Mammary epithelial cell (primary cell): ENCODE data around the gene AKR1E2.

Source experiments
- EZH2 ChIP-seq: IDR thresholded peaks from 2 replicates; pipeline ENCODE4 v1.6.1; 2012; ENCODE audit warnings: low read length, inconsistent platforms, borderline replicate concordance
- TF ChIP-seq, protein P1 (sequence below), 2 donors: IDR thresholded peaks in 1 of 2; conservative IDR thresholded peaks in 1 of 2; 2 replicates each; pipeline ENCODE4 v1.5.1; 2011 to 2012; ENCODE audit warnings: inconsistent platforms in 2 of 2, low read length in 2 of 2, mild to moderate bottlenecking in 2 of 2, control low read depth in 1 of 2, low read depth in 1 of 2; ENCODE audit not compliant: insufficient read depth in 1 of 2; ENCODE audit errors: extremely low read depth in 1 of 2

DNA sequence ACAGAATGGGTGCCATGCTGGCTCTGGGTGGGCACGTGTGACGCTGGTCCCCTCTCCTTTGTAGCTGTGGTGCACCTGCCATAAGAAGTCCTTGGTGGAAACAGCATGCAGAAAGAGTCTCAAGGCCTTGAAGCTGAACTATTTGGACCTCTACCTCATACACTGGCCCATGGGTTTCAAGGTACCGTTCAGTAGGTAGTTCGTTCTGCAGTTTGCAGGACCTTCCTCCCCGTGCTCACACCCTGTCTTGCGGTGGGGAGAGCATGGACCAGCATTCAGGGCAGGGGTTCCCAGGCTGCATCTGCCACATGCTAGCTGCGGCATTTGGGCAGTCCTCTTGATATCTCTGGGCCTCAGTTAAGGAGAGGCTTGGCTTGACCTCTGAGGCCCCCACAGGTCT lies 7.3 kb downstream of the AKR1E2 start:
- TF ChIP-seq, protein P1, sequence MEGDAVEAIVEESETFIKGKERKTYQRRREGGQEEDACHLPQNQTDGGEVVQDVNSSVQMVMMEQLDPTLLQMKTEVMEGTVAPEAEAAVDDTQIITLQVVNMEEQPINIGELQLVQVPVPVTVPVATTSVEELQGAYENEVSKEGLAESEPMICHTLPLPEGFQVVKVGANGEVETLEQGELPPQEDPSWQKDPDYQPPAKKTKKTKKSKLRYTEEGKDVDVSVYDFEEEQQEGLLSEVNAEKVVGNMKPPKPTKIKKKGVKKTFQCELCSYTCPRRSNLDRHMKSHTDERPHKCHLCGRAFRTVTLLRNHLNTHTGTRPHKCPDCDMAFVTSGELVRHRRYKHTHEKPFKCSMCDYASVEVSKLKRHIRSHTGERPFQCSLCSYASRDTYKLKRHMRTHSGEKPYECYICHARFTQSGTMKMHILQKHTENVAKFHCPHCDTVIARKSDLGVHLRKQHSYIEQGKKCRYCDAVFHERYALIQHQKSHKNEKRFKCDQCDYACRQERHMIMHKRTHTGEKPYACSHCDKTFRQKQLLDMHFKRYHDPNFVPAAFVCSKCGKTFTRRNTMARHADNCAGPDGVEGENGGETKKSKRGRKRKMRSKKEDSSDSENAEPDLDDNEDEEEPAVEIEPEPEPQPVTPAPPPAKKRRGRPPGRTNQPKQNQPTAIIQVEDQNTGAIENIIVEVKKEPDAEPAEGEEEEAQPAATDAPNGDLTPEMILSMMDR (conservative IDR thresholded peaks at IDR 0.05 in 1 of 2, IDR thresholded peaks at IDR 0.05 in 1 of 2; ENCODE audit: extremely low read depth in 1 of 2, insufficient read depth in 1 of 2, low read depth in 1 of 2, low read length in 2 of 2): no peak
- no peak for TF ChIP-seq EZH2
